Measurements from ENCODE around the gene GPR61.

Gene GPR61, protein sequence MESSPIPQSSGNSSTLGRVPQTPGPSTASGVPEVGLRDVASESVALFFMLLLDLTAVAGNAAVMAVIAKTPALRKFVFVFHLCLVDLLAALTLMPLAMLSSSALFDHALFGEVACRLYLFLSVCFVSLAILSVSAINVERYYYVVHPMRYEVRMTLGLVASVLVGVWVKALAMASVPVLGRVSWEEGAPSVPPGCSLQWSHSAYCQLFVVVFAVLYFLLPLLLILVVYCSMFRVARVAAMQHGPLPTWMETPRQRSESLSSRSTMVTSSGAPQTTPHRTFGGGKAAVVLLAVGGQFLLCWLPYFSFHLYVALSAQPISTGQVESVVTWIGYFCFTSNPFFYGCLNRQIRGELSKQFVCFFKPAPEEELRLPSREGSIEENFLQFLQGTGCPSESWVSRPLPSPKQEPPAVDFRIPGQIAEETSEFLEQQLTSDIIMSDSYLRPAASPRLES

DNA sequence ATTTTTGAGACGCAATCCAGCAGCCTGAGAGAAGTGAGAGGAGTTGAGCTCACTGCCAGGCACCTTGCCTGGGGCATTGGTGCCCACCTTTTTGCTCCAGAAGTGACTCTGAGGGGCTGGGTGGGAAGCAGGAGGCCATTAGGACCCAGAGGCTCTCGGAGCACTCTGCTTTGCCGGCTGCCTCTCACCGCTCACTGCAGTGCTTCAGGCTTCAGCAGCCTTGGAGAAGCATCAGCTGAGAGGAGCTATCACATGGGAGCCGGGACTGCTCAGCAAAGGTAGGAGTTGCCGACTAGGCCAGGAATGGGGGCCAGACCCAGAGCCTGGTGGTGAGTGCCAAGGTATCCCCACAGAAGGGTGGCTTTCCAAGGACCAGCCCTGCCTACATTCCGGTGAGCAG lies at the start of gene GPR61:
Gene GPR61 (plus strand): TSS at position 197 of the 400 bp plus-strand sequence. CDS start 3,151 bp downstream, outside the sequence.
- in situ Hi-C loops (cut with MboI; ENCODE audit: low sequenced_read_pairs) = loop anchor here (5.0 to 10.0 kb wide), 4 partner anchors 85 to 445 kb away; partner anchors contain the start of gene AHCYL1

DNA sequence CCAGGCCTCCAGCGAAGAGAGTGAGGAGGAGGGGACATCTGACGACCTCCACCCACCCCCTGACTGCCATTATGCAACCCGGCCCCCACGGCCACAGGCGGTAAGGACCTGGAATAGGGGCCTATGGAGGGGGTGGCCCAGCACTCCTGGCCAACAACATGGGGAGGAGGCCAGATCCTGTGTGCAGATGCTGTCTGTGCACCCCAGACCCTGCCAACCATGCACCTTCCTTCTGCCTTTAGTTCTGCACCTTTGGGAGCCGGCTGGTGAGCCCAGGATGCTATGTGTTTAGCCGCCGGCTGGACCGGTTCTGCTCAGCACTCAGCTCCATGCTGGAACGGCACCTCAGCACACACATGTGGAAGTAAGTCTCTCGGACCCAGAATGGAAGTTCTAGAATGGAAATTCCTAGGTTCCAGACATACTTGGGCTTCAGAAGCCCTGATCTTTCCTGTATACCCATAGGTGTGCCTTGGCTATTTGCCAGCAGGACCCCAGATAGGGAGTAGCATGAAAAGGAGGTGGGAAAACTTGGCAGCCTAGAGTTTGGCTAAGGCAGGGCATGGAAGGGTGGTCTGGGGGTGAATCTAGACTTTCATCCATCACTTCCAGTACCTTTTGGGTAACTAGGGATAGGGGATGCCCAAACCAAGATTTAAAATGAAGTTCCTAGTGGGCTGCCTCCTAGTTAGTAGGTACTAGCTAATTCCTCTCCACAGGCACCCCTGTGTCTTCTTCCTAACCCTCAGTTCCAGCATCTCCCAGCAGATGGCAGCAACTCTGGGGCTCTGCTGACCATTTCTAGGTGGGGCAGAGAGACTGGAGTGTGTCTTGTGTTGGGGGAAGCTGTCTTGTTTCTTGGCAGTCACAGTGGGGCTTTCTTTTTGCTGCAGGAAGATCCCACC lies 49.4 kb upstream of the GPR61 start:
- in situ Hi-C loops (cut with MboI; ENCODE audit: low sequenced_read_pairs) = no loop called here

DNA sequence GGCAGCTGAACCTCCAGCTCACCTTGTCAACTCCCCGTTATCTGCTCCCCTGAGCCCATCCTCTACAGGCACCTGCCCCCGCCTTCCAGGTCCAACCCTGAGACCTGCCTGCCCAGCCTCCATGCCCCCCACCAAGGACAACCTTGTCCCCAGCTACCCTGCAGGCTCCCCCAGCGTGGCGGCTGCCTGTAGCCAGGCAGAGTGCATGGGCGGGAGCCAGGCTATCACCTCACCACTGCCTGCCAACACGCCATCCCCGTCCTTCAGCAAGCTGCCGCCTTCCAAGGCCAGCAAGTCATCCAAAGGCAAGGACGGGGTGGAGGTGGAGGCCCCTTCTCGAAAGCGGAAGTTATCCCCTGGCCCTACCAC lies 48.8 kb upstream of the GPR61 start:
- in situ Hi-C loops (cut with MboI; ENCODE audit: low sequenced_read_pairs) = no loop called here

DNA sequence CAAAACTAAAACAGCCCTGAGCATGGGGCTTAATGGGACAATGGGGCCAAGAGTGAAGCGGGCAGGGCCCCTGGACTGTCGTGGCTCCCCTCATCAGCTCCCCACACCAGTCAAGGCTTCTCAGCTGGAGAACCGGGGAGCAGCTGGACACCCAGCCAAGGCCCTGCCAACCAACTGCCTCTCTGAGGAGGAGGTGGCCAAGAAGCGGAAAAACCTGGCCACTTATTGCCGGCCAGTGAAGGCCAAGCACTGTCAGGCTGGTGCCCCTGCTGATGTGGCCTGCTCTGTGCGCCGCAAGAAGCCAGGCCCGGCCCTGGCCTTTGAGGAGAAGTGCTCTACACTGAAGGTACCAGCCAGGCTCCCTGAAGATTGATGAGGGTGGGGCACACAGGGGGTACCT lies 48.3 kb upstream of the GPR61 start:
- in situ Hi-C loops (cut with MboI; ENCODE audit: low sequenced_read_pairs) = no loop called here

DNA sequence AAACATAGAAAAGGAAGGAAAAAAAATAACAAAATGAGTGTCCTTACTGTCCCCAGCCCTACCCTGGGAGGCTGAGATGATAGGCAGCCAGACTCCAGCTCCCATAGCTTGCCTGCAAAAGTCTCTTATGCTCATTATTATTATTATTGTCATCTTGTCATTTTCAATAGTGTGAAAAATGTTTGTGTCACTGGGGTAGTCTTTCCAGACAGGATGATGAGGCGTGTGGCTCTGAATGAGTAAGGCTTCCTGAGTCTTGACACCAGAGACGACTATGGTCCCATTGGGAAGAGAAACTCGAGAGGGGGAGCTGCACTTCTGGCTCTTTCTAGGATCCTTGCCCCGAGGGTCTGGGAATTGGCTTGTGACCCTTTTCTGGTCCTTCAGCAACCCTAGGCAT lies 46.9 kb upstream of the GPR61 start:
- in situ Hi-C loops (cut with MboI; ENCODE audit: low sequenced_read_pairs) = no loop called here

DNA sequence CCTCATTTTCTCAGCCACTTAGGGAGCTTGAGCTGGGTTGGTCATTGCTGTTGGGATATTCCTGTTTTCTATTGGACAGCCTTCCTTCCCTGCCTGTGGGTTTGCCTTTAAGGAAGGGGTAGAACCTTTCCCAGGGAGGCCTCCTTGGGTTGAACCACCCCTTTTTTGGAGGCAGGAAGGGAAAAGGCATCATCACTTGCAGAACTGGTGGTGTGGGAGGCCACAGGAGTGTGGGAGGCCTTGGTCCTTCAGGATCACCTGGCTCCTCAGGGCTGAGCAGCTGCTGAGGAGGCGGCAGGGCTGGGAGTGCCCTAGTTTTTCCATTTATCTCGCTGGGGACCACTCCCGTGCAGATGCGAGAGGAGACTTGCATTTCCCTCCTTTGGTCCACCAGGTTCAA lies 46.4 kb upstream of the GPR61 start:
- in situ Hi-C loops (cut with MboI; ENCODE audit: low sequenced_read_pairs) = no loop called here

DNA sequence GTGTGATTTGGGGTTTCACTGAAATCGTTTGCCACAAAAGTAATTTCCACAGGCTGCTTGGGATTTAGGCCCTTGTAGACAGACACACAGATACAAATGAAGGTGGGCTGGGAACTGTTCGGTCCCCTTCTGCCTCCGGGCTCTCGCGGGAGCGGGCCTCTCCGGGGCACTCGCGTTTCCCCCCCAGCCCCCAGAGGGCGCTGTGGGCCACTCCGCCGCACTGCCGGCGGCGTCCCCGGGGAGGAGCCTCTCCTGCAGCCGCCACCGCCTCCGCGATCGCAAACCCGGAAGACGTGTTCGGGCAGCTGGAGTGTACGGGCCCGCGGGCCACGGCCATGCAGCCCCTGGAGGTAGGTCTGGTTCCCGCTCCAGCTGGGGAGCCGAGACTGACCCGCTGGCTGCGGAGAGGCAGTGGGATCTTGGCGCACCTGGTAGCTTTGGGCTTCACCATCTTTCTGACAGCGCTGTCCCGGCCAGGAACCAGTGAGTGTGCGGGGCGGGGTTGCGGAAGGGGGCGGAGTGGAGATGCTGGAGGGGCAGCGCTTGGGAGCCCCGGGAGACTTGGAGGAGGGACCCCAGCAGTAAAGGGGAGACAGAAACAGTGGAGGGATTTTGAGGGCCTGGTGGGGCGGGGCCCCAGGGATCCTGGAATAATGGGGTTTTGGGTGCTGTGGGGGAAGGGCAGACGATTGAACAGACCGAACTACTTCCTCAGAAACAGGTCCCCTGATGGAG lies 45.7 kb upstream of the GPR61 start, which contains the start of gene CYB561D1:
Gene CYB561D1 (plus strand): TSS at position 290 of the 735 bp plus-strand sequence. CDS start 46 bp downstream, at position 336.
- in situ Hi-C loops (cut with MboI; ENCODE audit: low sequenced_read_pairs) = no loop called here

DNA sequence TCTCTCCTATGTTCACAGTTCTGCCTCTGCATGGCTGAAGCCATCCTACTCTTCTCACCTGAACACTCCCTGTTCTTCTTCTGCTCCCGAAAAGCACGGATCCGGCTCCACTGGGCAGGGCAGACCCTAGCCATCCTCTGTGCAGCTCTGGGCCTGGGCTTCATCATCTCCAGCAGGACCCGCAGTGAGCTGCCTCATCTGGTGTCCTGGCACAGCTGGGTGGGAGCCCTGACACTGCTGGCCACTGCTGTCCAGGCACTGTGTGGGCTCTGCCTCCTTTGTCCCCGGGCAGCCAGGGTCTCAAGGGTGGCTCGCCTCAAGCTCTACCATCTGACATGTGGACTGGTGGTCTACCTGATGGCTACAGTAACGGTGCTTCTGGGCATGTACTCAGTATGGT lies 43.9 kb upstream of the GPR61 start:
- in situ Hi-C loops (cut with MboI; ENCODE audit: low sequenced_read_pairs) = loop anchor here (5.0 kb wide), 1 partner anchor 37 kb away; no protein-coding TSS in a partner anchor

DNA sequence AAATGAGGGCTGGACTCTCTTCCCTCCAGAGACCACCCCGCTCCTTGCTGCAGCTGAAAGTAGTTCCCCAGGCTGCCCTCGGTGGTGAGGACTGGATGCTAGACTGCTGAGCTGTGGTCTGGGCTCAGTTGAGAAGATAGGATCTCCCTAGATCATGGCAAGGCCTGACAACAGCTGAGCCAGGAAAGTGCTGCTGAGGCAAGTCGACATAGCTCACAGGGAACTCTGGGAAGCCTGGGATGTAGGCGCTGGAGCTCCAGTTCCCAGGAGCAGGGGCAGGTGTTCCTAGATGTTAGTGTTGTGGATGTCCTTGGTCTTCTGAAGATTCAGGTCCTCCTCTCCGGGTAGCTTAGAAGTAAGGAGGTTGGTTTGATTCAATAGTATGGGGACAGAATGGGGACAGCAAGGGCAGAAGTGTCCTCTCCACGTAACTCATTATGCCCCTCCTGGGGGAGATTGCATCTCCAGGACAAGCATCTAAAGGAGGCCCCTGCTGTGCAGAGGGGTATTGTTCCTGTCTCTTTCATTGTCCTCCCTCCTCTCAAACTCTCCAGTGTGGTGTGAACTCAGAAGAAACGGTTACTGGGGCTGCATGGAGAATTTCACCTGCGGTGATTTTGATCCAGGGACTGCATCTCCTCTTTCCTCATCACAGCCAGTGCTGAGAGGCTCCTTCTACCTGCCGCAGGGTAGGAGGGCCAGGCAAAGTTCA lies 42.1 kb upstream of the GPR61 start:
- in situ Hi-C loops (cut with MboI; ENCODE audit: low sequenced_read_pairs) = loop anchor here (5.0 kb wide), 1 partner anchor 35 kb away; no protein-coding TSS in a partner anchor

DNA sequence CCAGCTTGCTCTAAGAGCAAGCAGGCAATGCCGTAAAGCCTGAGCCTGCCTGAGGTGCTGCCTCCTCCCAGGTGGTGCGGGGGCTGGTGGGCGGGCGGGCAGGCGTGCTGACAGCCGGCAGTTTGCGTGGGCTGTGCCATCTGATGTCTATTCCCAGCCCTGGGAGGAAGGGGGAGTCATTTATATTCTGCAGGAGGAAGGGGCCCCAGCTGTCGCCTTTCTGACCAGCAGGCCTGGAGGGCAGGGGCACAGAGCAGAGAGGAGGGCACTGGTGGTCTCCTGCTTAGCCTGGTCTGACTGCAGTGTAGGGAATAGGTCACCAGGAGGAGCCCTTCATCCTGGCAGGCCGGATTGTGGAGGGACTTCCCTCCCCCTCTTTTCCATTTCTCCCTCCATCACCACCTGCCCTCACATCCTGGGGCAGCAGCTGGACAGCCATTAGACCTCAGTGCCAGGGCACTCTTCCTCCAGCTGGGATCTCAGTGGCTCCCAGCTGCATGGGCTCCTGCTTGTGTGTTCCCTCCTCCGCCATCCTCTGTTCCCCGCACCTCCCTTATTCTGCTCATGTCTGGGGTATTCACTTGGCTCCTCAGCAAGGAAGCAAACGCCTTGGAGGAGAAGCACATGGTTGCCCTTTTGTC lies 41.4 kb upstream of the GPR61 start:
- in situ Hi-C loops (cut with MboI; ENCODE audit: low sequenced_read_pairs) = loop anchor here (5.0 kb wide), 1 partner anchor 34 kb away; no protein-coding TSS in a partner anchor

DNA sequence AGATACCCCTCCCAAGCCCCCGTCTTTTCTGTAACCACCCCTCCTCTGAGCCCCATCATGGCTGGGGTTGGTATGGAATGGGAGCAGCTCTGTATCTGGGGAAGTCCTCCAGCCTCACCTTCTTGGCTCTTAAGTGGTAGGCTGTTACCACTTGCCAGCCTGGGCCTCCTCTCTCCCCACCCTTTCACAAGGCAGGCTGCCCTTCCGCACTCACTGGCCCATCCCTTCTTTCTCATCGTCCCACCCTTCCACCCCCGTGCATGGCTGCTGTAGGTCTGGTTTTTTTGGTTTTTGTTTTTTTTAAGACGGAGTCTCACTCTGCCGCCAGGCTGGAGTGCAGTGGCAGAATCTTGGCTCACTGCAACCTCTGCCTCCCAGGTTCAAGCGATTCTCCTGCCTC lies 40.6 kb upstream of the GPR61 start:
- in situ Hi-C loops (cut with MboI; ENCODE audit: low sequenced_read_pairs) = loop anchor here (5.0 kb wide), 1 partner anchor 33 kb away; no protein-coding TSS in a partner anchor

DNA sequence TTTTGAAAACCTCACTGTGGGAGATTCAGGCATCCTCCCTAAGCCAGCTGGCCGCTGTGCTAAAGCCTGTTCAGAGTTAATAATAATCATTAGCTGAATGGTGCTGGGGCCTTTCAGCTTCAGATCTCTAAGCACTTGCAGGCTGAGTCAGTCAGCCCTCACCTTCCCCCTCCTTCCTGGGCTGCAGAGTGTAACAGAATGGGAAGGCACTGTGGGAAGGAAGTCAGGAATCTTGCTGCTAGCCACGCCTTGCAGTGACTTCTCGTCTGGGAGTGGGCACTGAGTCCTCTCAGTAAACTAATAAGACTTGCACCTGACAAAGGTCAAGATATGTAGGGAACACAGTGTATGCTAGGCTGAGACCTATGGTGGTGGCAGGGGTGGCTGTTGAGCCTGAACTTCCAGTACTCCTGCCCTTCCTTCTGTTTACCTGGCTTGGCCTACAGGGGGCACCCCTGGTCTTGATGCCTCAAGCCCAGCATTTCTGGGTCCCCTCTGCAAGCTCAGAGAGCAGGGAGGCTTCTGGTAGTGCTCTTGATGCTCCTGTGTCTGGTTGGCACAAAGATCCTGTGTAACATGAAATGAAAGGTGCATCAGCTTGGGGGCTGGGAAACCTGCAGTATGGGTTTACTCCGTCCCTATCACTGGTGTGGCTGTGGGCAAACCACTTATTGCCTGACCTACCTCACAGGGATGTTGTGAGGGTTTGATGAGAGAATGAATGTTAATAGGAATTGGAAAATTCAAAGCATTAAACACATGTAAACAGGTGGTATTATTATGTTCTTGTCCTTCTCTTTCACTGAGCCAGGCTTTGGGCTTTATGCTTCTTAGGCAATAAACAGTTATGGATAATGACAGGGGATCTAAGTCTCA lies 39.8 kb upstream of the GPR61 start:
- in situ Hi-C loops (cut with MboI; ENCODE audit: low sequenced_read_pairs) = loop anchor here (5.0 kb wide), 1 partner anchor 32 kb away; no protein-coding TSS in a partner anchor

DNA sequence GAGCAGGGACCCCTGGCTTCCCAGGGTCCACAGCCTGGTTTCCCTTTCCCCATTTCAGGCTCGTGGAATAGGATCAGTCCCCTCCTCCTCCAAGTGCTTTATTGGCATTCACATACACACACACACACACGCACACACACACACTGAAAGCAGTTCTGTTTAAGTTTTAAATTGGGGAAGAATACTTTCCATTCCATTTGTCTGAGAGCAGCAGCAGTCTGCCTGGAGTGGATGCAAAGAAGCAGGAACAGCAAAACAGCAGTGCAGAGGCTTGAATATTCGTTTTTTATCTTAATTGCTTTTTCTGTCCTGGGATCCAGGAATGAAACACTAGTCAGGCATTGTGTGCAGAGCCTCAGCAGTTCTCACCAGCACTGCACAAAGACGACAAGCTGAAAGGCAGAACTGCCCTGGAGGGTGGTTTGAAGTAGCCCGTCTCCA lies 38.7 kb upstream of the GPR61 start:
- in situ Hi-C loops (cut with MboI; ENCODE audit: low sequenced_read_pairs) = no loop called here

DNA sequence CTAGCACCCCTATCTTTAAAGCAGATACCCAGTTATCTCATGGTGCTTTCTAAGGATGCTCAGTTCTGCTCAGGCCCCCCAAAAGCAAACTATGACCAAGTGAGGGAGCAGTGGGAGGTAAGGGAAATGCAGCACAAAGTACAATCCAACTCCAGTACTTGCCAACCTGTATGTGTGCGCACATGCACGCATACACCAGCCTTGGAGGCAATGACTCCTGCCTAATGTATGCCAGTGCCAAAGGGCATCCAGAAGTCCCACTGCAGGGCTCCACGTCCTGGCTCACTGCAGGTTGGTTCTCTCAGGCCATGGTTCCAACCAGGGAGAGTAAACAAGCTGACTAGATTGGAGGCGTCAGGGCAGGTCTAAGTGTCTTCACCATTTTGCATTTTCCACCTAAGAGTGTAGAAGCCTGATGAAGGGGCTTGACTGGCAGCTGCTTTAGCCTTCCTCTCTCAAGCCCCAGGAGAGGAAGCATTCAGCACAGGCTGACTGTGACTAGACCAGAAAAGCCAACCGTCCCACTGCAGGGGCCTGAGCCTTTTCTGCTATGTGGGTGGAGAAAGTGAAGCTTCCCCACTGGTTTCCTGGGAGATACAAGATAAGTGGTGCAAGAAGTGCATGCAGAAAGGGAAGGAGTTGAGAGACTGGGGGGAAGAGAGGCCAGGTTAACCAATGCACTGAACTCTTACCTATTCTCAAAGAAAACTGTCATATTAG lies 37.9 kb upstream of the GPR61 start:
- in situ Hi-C loops (cut with MboI; ENCODE audit: low sequenced_read_pairs) = no loop called here

DNA sequence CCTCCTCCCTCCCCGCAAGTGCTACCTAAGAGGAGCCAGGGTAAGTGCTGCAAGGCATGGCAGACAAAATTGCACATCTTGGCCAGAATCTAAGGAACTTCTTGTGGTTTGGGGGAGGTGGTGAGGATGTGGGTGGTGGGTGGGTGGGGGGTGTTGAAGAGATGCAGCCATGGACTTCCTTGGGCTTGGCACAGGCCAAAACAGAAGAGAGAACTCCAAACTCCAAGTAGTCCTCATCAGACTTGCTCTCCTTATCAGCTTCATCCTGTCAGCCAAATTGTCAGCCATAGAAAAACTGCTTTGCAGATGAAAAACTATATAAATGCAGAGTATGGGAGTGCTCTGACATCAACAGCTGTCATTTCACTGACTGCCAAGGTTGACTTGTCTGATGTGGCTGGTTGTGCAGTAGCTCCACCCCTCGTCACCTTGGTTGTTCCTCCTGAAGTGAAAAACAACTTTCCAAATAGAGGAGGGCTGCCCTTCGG lies 37.3 kb upstream of the GPR61 start:
- in situ Hi-C loops (cut with MboI; ENCODE audit: low sequenced_read_pairs) = no loop called here

DNA sequence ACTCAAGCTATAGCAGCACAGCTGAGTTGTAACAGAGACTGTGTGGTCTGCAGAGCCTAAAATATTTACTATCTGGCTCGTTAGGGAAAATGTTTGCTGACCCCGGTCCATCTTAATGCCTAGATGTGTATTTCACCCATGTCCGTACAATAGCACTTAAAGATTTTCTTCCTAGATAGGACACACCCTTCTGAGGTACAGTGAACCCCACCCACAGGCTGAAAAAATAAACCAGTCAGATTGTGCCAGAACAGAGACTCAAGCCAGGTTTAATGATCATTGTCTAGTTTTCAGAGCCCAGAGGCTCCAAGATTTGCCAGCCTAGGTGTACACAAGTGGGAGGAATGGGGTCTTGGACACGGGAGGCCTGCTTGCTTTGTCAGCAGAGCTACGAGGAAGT lies 35.7 kb upstream of the GPR61 start:
- in situ Hi-C loops (cut with MboI; ENCODE audit: low sequenced_read_pairs) = no loop called here

DNA sequence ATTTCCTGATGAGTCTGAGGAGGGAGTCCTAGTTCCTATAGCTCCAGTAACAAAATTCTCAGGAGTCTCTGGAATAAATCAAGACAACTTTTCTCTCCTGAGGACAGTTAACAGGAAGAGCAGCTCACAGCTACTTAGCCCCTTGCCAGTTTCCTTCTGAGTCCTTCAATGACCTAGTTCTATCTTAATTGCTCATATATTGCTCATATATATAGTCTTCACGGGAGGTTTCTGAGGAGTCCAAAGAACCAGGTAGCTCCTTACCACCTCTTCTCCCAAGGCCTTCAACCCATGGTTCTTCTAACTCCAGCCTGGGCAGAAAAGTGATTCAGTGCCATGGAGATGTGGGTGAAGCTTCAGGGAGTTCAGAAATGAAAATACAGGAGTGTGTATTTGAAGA lies 34.7 kb upstream of the GPR61 start:
- in situ Hi-C loops (cut with MboI; ENCODE audit: low sequenced_read_pairs) = no loop called here

All from HL-60/S4 treated with retinoic acid at 250 ng/mL for 4 days and 3 days (cell line).